Lower lobe of right lung (tissue), 2 donors: ENCODE measurements around the gene MST1. TPM values are rescaled to one million over a fixed set of nuclear protein-coding genes. Genes with fewer than 3 reads are reported as not detected.

Source experiments
- ATAC-seq, 2 donors: fragments of 200-7000 bp; cut with Tn5 transposase; one replicate each; pipeline ENCODE4 v1.9.1; 2020 to 2022; ENCODE audit warnings: mild to moderate bottlenecking in 2 of 2, moderate library complexity in 2 of 2
- DNase-seq: peaks from one replicate; pipeline ENCODE4 v3.0.0-alpha.2; 2020
- H3K27ac ChIP-seq: fragments of 200-600 bp; one replicate; pipeline ENCODE4 v1.8.0; 2022
- H3K27me3 ChIP-seq: fragments of 200-600 bp; one replicate; pipeline ENCODE4 v1.8.0; 2022; ENCODE audit warnings: low read depth
- H3K36me3 ChIP-seq: fragments of 200-600 bp; one replicate; pipeline ENCODE4 v1.8.0; 2022; ENCODE audit warnings: mild to moderate bottlenecking
- H3K4me1 ChIP-seq: fragments of 200-600 bp; one replicate; pipeline ENCODE4 v1.8.0; 2022
- H3K4me3 ChIP-seq: fragments of 200-600 bp; one replicate; pipeline ENCODE4 v1.8.0; 2022; ENCODE audit warnings: mild to moderate bottlenecking
- H3K9me3 ChIP-seq: fragments of 200-600 bp; one replicate; pipeline ENCODE4 v1.8.0; 2022
- CTCF ChIP-seq: fragments of 200-600 bp; IDR thresholded peaks from one replicate; pipeline ENCODE4 v1.8.0; 2022; ENCODE audit warnings: antibody characterized with exemption, mild to moderate bottlenecking
- intact Hi-C: fragments of 100-400 bp; cut with DNase I; formaldehyde crosslinking; loops from one replicate; pipeline ENCODE4 v1.11.0; 2022
- long read RNA-seq: library from polyadenylated mRNA; unstranded; transcript quantifications from one replicate; pipeline ENCODE4 v2.0.0, GENCODE V29; 2021
- total RNA-seq: library from RNA; stranded (reverse); fragmentation: NEBNext Ultra II Directional; extraction: Animal tissue kit (Norgen Biotek cat#: 25700); gene quantifications from one replicate; pipeline ENCODE4 v1.2.1, GENCODE V29; 2021
- donor health status: DM: no; HTN: yes; CAD: no; lungs with severe emphysema.

MST1 gene
- total RNA-seq = 17.5 TPM
- long read RNA-seq, partial matches to known transcripts = 3 of 5 reads
- long read RNA-seq, other reads (novel, unspliced or antisense) = 1 of 5 reads

GRCh38 chr3:49689046-49689907, at the start of gene MST1, which contains the start of gene RNF123:
Gene MST1 (minus strand): TSS chr3:49689474. CDS start chr3:49688691, 783 bp downstream.
Gene RNF123 (plus strand): TSS chr3:49689557. CDS start chr3:49691166, 1,609 bp downstream.
- Histone ChIP-seq H3K27ac (peak within 1 kb of the TSS; percentile 88), H3K36me3 (no peaks in the 10 kb centered on the region), H3K27me3 (peaks cover 4% of the 10 kb centered on the region), H3K9me3 (no peaks in the 10 kb centered on the region), H3K4me3 (peak within 1 kb of the TSS; percentile 100), H3K4me1 (peaks cover 31% of the 10 kb centered on the region)
- TF ChIP-seq CTCF = peak; percentile 46
- ATAC-seq (peak; percentile 84 to 88), DNase-seq (peak; percentile 92)
- intact Hi-C loops = no loop called here

- H3K27ac ChIP-seq = no peak overlapping the region
- DNase-seq (no peak), ATAC-seq (no peak)
- TF ChIP-seq CTCF = no peak
- no peaks in the 10 kb centered on the region for H3K27me3 ChIP-seq
- no peak overlapping the region for H3K4me3 ChIP-seq
- H3K36me3 ChIP-seq = peaks cover 61% of the 10 kb centered on the region
- intact Hi-C loops = no loop called here
- H3K4me1 ChIP-seq = no peaks in the 10 kb centered on the region
- H3K9me3 ChIP-seq = no peaks in the 10 kb centered on the region
Observed at GRCh38 chr3:49738067-49738713, 48.9 kb upstream of the MST1 start.

- Histone ChIP-seq H3K36me3 (peaks cover 96% of the 10 kb centered on the region), H3K9me3 (no peaks in the 10 kb centered on the region), H3K27me3 (no peaks in the 10 kb centered on the region), H3K4me1 (no peaks in the 10 kb centered on the region), H3K4me3 (no peak overlapping the region), H3K27ac (no peak overlapping the region)
- TF ChIP-seq CTCF = no peak
- intact Hi-C loops = no loop called here
- no peak for DNase-seq
- no peak for ATAC-seq
Observed at GRCh38 chr3:49734752-49735151, 45.5 kb upstream of the MST1 start.

GRCh38 chr3:49733551-49733950, 44.3 kb upstream of the MST1 start:
- peaks cover 99% of the 10 kb centered on the region for H3K36me3 ChIP-seq
- H3K27me3 ChIP-seq = no peaks in the 10 kb centered on the region
- no peak for TF ChIP-seq CTCF
- H3K4me1 ChIP-seq = no peaks in the 10 kb centered on the region
- no peaks in the 10 kb centered on the region for H3K9me3 ChIP-seq
- H3K27ac ChIP-seq = no peak overlapping the region
- DNase-seq (no peak), ATAC-seq (no peak)
- H3K4me3 ChIP-seq = no peak overlapping the region
- intact Hi-C loops = no loop called here

GRCh38 chr3:49732597-49732996, 43.3 kb upstream of the MST1 start:
- Histone ChIP-seq H3K36me3 (peaks cover 98% of the 10 kb centered on the region), H3K9me3 (no peaks in the 10 kb centered on the region), H3K27me3 (no peaks in the 10 kb centered on the region), H3K4me1 (no peaks in the 10 kb centered on the region), H3K4me3 (no peak overlapping the region), H3K27ac (no peak overlapping the region)
- intact Hi-C loops = no loop called here
- ATAC-seq = no peak
- TF ChIP-seq CTCF = no peak
- no peak for DNase-seq
